HEK293 (cell line): ENCODE results near the gene TMEM63A.

ENCODE experiments used
- SP3 ChIP-seq: fragments of 450-650 bp; formaldehyde crosslinking; IDR thresholded peaks from 2 replicates; pipeline ENCODE4 v1.5.1; 2016; ENCODE audit warnings: missing biosample characterization, missing genetic modification characterization
- TRIM28 ChIP-seq: IDR thresholded peaks from 2 replicates; pipeline ENCODE4 v1.6.1; 2011; ENCODE audit warnings: low read length, control low read depth, borderline replicate concordance
- ZFP41 ChIP-seq: fragments of 450-650 bp; formaldehyde crosslinking; IDR thresholded peaks from 2 replicates; pipeline ENCODE4 v1.5.1; 2016; ENCODE audit warnings: missing biosample characterization, missing genetic modification characterization, borderline replicate concordance
- ZNF10 ChIP-seq: fragments of 450-650 bp; formaldehyde crosslinking; IDR thresholded peaks from 2 replicates; pipeline ENCODE4 v1.5.1; 2017; ENCODE audit warnings: missing biosample characterization, missing genetic modification characterization
- ZNF2 ChIP-seq: fragments of 450-650 bp; formaldehyde crosslinking; IDR thresholded peaks from 2 replicates; pipeline ENCODE4 v1.5.1; 2016; ENCODE audit warnings: missing biosample characterization, missing genetic modification characterization
- ZNF391 ChIP-seq: fragments of 450-650 bp; formaldehyde crosslinking; IDR thresholded peaks from 2 replicates; pipeline ENCODE4 v1.5.1; 2016; ENCODE audit warnings: low read depth, missing biosample characterization, missing genetic modification characterization, borderline replicate concordance
- ZNF449 ChIP-seq: fragments of 450-650 bp; formaldehyde crosslinking; IDR thresholded peaks from 2 replicates; pipeline ENCODE4 v1.5.1; 2017; ENCODE audit warnings: missing biosample characterization, mild to moderate bottlenecking, missing genetic modification characterization, moderate library complexity
- ZNF626 ChIP-seq: fragments of 450-650 bp; sonication (Bioruptor Pico); formaldehyde crosslinking; IDR thresholded peaks from 2 replicates; pipeline ENCODE4 v1.5.1; 2018; ENCODE audit warnings: missing biosample characterization, missing genetic modification characterization, inconsistent platforms
- ZNF670 ChIP-seq: fragments of 450-650 bp; formaldehyde crosslinking; IDR thresholded peaks from 2 replicates; pipeline ENCODE4 v1.5.1; 2016; ENCODE audit warnings: missing biosample characterization, missing genetic modification characterization, low read depth
- ZSCAN5A ChIP-seq: fragments of 450-650 bp; formaldehyde crosslinking; IDR thresholded peaks from 2 replicates; pipeline ENCODE4 v1.5.1; 2016; ENCODE audit warnings: missing biosample characterization, missing genetic modification characterization

- TF ChIP-seq TRIM28 (no peak), ZNF449 (tag by site-specific recombination) (no peak), ZSCAN5A (tag by site-specific recombination) (no peak), ZNF626 (tag by site-specific recombination) (no peak), ZFP41 (tag by site-specific recombination) (no peak), ZNF391 (tag by site-specific recombination) (no peak), ZNF10 (tag by site-specific recombination) (no peak), SP3 (tag by site-specific recombination) (no peak), ZNF670 (tag by site-specific recombination) (no peak), ZNF2 (tag by site-specific recombination) (no peak)
These were observed 37.1 kb downstream of the TMEM63A start for GRCh38 chr1:225845097-225845496.
